Activated CD8-positive, alpha-beta T cell treated with anti-CD3 and anti-CD28 coated beads for 36 hours (primary cell): Measurements from ENCODE around the gene FANCL. TPM values are rescaled to one million over a fixed set of nuclear protein-coding genes. Genes with fewer than 3 reads are reported as not detected.
"Not testable (repeated sequence)": the region's sequence is repeated elsewhere in the genome, so short reads cannot be mapped to it uniquely, and the experiment has no call there.

Experiments used
- ATAC-seq: fragments of 200-7000 bp; cut with Tn5 transposase; one replicate; pipeline ENCODE4 v1.10.0; 2021; ENCODE audit warnings: mild to moderate bottlenecking, moderate library complexity
- CTCF ChIA-PET: fragments of 350-600 bp; sonication (Branson Sonifier 250); formaldehyde crosslinking; loops from one replicate; lab custom pipeline; 2021; ENCODE audit warnings: antibody characterized with exemption; lab: Charles Lee
- POLR2A ChIA-PET: fragments of 350-600 bp; sonication (Branson Sonifier 250); formaldehyde crosslinking; loops from one replicate; lab custom pipeline; 2021; ENCODE audit warnings: antibody characterized with exemption; lab: Charles Lee
- DNase-seq: peaks from one replicate; pipeline ENCODE4 v3.0.0-alpha.2; 2020
- H3K27ac Mint-ChIP-seq: one replicate; pipeline ENCODE4 v1.8.0; 2021; ENCODE audit warnings: mild to moderate bottlenecking, mixed read lengths
- H3K27me3 Mint-ChIP-seq: one replicate; pipeline ENCODE4 v1.8.0; 2021; ENCODE audit warnings: mixed read lengths
- H3K36me3 Mint-ChIP-seq: one replicate; pipeline ENCODE4 v1.8.0; 2021; ENCODE audit warnings: low read depth, mixed read lengths
- H3K4me1 Mint-ChIP-seq: one replicate; pipeline ENCODE4 v1.8.0; 2021; ENCODE audit warnings: low read depth, mixed read lengths
- H3K4me3 Mint-ChIP-seq: one replicate; pipeline ENCODE4 v1.8.0; 2021; ENCODE audit warnings: mild to moderate bottlenecking, moderate library complexity, mixed read lengths
- H3K9me3 Mint-ChIP-seq: one replicate; pipeline ENCODE4 v1.8.0; 2021; ENCODE audit warnings: mixed read lengths
- CTCF ChIP-seq: fragments of 200-600 bp; IDR thresholded peaks from one replicate; pipeline ENCODE4 v1.8.0; 2022; ENCODE audit warnings: antibody characterized with exemption, mild to moderate bottlenecking
- intact Hi-C: fragments of 100-400 bp; cut with micrococcal nuclease; formaldehyde crosslinking; loops from one replicate; pipeline ENCODE4 v1.10.0; 2022
- total RNA-seq, 2 experiments: library from RNA; stranded (reverse); gene quantifications; one replicate each; pipeline ENCODE4 v1.2.3, GENCODE V29; 2021

FANCL gene
- total RNA-seq, 2 experiments from 2014 or later, result 19.8 to 20.9 TPM

GRCh38 chr2:58268685-58269084 is 27.6 kb upstream of the FANCL start:
- Mint-ChIP-seq H3K4me3 (no peak overlapping the region), H3K27ac (no peak overlapping the region), H3K27me3 (no peaks in the 10 kb centered on the region), H3K4me1 (no peaks in the 10 kb centered on the region), H3K36me3 (no peaks in the 10 kb centered on the region), H3K9me3 (no peaks in the 10 kb centered on the region)
- ATAC-seq, result no peak
- intact Hi-C loops, result no loop called here
- POLR2A ChIA-PET, result no interaction called here
- CTCF ChIA-PET, result interaction anchor here (0.6 kb wide), 1 partner anchor 667 kb away, joined by 3 read pairs; no protein-coding TSS in a partner anchor
- DNase-seq, result no peak
- no peak for TF ChIP-seq CTCF

- no peak for DNase-seq
- no peak for TF ChIP-seq CTCF
- Mint-ChIP-seq H3K36me3 (no peaks in the 10 kb centered on the region), H3K4me1 (peaks cover 3% of the 10 kb centered on the region), H3K27me3 (peaks cover 2% of the 10 kb centered on the region), H3K4me3 (no peak overlapping the region), H3K9me3 (no peaks in the 10 kb centered on the region), H3K27ac (no peak overlapping the region)
- no peak for ATAC-seq
- ChIA-PET POLR2A (no interaction called here), CTCF (no interaction called here)
- intact Hi-C loops, result no loop called here
Observed at GRCh38 chr2:58266211-58266610, 25.1 kb upstream of the FANCL start.

- peaks cover 5% of the 10 kb centered on the region for H3K27me3 Mint-ChIP-seq
- intact Hi-C loops, result no loop called here
- POLR2A ChIA-PET, result interaction anchor here (0.6 kb wide), 1 partner anchor 46 kb away, joined by 3 read pairs; no protein-coding TSS in a partner anchor
Observed at GRCh38 chr2:58261209-58261608, 20.1 kb upstream of the FANCL start.

GRCh38 chr2:58258456-58258855 is 17.3 kb upstream of the FANCL start:
- H3K4me1 Mint-ChIP-seq, H3K4me3 Mint-ChIP-seq, POLR2A ChIA-PET, CTCF ChIA-PET, H3K36me3 Mint-ChIP-seq, H3K27me3 Mint-ChIP-seq, intact Hi-C loops: not testable (repeated sequence)
- DNase-seq (peak; percentile 57), ATAC-seq (peak; percentile 99)
- Mint-ChIP-seq H3K9me3 (peaks cover 11% of the 10 kb centered on the region), H3K27ac (peak overlapping the region; percentile 16)

More at GRCh38 chr2:58261209-58261608, 20.1 kb upstream of the FANCL start:
- TF ChIP-seq CTCF, result no peak
- no peak for DNase-seq
- Mint-ChIP-seq H3K4me3 (no peak overlapping the region), H3K36me3 (peaks cover 2% of the 10 kb centered on the region), H3K9me3 (peaks cover 11% of the 10 kb centered on the region), H3K27ac (no peak overlapping the region), H3K4me1 (peaks cover 7% of the 10 kb centered on the region)
- CTCF ChIA-PET, result no interaction called here
- ATAC-seq, result no peak

- DNase-seq, CTCF ChIA-PET, H3K36me3 Mint-ChIP-seq, H3K4me3 Mint-ChIP-seq, H3K27me3 Mint-ChIP-seq, H3K27ac Mint-ChIP-seq, ATAC-seq, H3K4me1 Mint-ChIP-seq, intact Hi-C loops, POLR2A ChIA-PET, H3K9me3 Mint-ChIP-seq: not testable (repeated sequence)
Observed at GRCh38 chr2:58251331-58252201, 10.4 kb upstream of the FANCL start.

GRCh38 chr2:58241546-58241864 is 380 bp upstream of the FANCL start:
- Mint-ChIP-seq H3K4me1 (peaks cover 33% of the 10 kb centered on the region), H3K27ac (peak overlapping the region; percentile 90), H3K36me3 (peaks cover 1% of the 10 kb centered on the region), H3K27me3 (peaks cover 8% of the 10 kb centered on the region), H3K4me3 (peak overlapping the region; percentile 92), H3K9me3 (no peaks in the 10 kb centered on the region)
- no peak for TF ChIP-seq CTCF
- ChIA-PET CTCF (no interaction called here), POLR2A (no interaction called here)
- ATAC-seq, result no peak
- no peak for DNase-seq
- intact Hi-C loops, result loop anchor here (10.0 kb wide), 1 partner anchor 197 kb away; the partner anchor contains the start of gene VRK2
